HL-60 (cell line): Measurements from ENCODE around the gene FUNDC1.

Experiments
- POLR2AphosphoS5 ChIP-seq: IDR thresholded peaks from 2 replicates; pipeline ENCODE4 v1.6.1; 2012; ENCODE audit warnings: low read depth
- REST ChIP-seq: IDR thresholded peaks from 2 replicates; pipeline ENCODE4 v1.6.1; 2012; ENCODE audit warnings: low read depth; ENCODE audit not compliant: insufficient replicate concordance
- TF ChIP-seq, protein P1 (sequence below): IDR thresholded peaks from one replicate; pipeline ENCODE4 v1.5.1; 2011; ENCODE audit warnings: low read length, control low read depth, inconsistent platforms; ENCODE audit not compliant: insufficient read depth

- TF ChIP-seq, protein P1, sequence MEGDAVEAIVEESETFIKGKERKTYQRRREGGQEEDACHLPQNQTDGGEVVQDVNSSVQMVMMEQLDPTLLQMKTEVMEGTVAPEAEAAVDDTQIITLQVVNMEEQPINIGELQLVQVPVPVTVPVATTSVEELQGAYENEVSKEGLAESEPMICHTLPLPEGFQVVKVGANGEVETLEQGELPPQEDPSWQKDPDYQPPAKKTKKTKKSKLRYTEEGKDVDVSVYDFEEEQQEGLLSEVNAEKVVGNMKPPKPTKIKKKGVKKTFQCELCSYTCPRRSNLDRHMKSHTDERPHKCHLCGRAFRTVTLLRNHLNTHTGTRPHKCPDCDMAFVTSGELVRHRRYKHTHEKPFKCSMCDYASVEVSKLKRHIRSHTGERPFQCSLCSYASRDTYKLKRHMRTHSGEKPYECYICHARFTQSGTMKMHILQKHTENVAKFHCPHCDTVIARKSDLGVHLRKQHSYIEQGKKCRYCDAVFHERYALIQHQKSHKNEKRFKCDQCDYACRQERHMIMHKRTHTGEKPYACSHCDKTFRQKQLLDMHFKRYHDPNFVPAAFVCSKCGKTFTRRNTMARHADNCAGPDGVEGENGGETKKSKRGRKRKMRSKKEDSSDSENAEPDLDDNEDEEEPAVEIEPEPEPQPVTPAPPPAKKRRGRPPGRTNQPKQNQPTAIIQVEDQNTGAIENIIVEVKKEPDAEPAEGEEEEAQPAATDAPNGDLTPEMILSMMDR: no peak
- TF ChIP-seq POLR2AphosphoS5 (no peak), REST (no peak)
These were observed 53.1 kb downstream of the FUNDC1 start for GRCh38 chrX:44489515-44489914.
